Gastroesophageal sphincter (tissue), 3 donors: ENCODE results near the gene HIVEP3.

Source experiments
- POLR2A ChIP-seq, 2 donors: fragments of 450-650 bp; IDR thresholded peaks; one replicate each; pipeline ENCODE4 v1.6.1; 2017; ENCODE audit warnings: antibody characterized with exemption in 2 of 2, mild to moderate bottlenecking in 2 of 2, moderate library complexity in 1 of 2
- TF ChIP-seq, protein P1 (sequence below), 4 experiments: fragments of 200-600 bp in 2 of 4; fragments of 450-650 bp in 2 of 4; sonication (generic) in 1 of 4; IDR thresholded peaks; one replicate each; pipeline ENCODE4 v1.5.1; 2017 to 2019; ENCODE audit warnings: antibody characterized with exemption in 4 of 4, mild to moderate bottlenecking in 2 of 4, moderate library complexity in 2 of 4

DNA sequence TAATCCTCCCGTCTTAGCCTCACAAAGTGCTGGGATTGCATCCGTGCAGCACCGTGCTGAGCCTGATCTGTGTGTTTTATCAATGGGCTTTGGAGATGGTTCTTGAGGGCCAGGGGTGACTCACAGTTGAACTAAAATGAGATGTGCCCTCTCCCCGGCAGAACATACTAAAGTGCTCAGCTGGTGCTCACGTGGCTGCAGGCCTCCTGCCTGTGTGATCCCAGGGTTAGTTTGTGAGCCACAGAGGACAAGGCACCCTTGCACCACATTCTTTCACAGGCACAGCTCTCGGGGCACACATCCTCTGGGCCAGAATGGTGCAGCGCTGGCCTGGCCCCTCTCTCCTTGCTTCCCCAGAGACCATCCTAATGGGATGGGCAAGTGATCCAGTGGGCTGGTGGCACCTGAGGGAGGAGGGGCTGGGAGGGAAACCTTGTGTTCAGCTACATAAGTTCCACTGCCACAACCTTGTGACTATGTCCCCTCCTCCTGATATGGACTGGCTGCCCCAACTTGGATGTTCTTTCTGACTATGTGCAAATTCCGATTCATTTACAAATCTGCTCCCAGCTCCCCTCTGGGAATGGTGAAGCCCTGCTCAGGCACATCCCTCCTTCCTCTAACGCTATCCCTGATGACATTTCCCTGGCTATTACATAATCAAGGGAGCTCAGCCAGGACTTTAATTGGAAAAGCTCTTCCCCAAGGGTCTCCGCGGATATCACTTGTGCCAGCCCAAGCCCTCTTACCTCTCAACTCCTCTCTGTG is 237.2 kb downstream of the HIVEP3 start:
- no peak for TF ChIP-seq POLR2A (IDR thresholded peaks at IDR 0.05)
- TF ChIP-seq, protein P1, sequence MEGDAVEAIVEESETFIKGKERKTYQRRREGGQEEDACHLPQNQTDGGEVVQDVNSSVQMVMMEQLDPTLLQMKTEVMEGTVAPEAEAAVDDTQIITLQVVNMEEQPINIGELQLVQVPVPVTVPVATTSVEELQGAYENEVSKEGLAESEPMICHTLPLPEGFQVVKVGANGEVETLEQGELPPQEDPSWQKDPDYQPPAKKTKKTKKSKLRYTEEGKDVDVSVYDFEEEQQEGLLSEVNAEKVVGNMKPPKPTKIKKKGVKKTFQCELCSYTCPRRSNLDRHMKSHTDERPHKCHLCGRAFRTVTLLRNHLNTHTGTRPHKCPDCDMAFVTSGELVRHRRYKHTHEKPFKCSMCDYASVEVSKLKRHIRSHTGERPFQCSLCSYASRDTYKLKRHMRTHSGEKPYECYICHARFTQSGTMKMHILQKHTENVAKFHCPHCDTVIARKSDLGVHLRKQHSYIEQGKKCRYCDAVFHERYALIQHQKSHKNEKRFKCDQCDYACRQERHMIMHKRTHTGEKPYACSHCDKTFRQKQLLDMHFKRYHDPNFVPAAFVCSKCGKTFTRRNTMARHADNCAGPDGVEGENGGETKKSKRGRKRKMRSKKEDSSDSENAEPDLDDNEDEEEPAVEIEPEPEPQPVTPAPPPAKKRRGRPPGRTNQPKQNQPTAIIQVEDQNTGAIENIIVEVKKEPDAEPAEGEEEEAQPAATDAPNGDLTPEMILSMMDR (IDR thresholded peaks at IDR 0.05) = no peak
